Testis (tissue), 2 donors: Measurements from ENCODE around the gene POLRMT.

ENCODE experiments used
- POLR2A ChIP-seq: fragments of 450-650 bp; IDR thresholded peaks from one replicate; pipeline ENCODE4 v1.6.1; 2017; ENCODE audit warnings: antibody characterized with exemption, mild to moderate bottlenecking, moderate library complexity
- TF ChIP-seq, protein P1 (sequence below), 3 experiments: fragments of 450-650 bp in 2 of 3; fragments of 200-600 bp in 1 of 3; sonication (generic) in 1 of 3; IDR thresholded peaks; one replicate each; pipeline ENCODE4 v1.5.1; 2016 to 2019; ENCODE audit warnings: antibody characterized with exemption in 3 of 3, mild to moderate bottlenecking in 2 of 3, moderate library complexity in 1 of 3

DNA sequence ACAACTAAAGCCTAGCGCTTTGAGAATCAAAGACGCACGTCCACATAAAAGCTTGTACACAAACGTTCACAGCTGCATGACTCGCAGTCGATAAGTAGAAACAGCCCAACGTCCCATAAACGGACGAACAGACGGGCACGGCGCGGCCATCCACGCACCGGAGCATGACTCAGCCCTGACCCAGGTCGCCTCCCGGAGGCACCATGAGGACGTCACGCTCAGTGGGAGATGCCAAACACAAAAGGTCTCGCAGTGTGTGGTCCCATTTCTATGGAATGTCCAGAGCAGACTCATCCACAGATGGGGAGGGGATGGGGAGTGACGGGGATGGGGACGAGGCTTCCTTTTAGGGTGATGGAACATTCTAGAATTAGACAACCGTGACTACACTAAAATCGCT, 9.4 kb downstream of the POLRMT start:
- no peak for TF ChIP-seq POLR2A
- TF ChIP-seq, protein P1, sequence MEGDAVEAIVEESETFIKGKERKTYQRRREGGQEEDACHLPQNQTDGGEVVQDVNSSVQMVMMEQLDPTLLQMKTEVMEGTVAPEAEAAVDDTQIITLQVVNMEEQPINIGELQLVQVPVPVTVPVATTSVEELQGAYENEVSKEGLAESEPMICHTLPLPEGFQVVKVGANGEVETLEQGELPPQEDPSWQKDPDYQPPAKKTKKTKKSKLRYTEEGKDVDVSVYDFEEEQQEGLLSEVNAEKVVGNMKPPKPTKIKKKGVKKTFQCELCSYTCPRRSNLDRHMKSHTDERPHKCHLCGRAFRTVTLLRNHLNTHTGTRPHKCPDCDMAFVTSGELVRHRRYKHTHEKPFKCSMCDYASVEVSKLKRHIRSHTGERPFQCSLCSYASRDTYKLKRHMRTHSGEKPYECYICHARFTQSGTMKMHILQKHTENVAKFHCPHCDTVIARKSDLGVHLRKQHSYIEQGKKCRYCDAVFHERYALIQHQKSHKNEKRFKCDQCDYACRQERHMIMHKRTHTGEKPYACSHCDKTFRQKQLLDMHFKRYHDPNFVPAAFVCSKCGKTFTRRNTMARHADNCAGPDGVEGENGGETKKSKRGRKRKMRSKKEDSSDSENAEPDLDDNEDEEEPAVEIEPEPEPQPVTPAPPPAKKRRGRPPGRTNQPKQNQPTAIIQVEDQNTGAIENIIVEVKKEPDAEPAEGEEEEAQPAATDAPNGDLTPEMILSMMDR (IDR thresholded peaks at IDR 0.05): no peak
